IPS DF 6.9 (cell line): ENCODE results near the gene ATP2A1.

Experiments used
- DNase-seq: peaks from one replicate; pipeline ENCODE4 v3.0.0-alpha.2; 2013; ENCODE audit warnings: low read depth, low spot score
- H3K27ac ChIP-seq: one replicate; pipeline ENCODE4 v1.5.1; 2013; ENCODE audit warnings: low read length, control low read depth
- H3K27me3 ChIP-seq: 2 replicates; pipeline ENCODE4 v1.6.1; 2013; ENCODE audit warnings: mild to moderate bottlenecking, low read length; ENCODE audit not compliant: control insufficient read depth, insufficient read depth
- H3K36me3 ChIP-seq: 2 replicates; pipeline ENCODE4 v1.6.1; 2013; ENCODE audit warnings: low read length; ENCODE audit not compliant: control insufficient read depth, insufficient read depth
- H3K4me1 ChIP-seq: 2 replicates; pipeline ENCODE4 v1.6.1; 2013; ENCODE audit warnings: low read length; ENCODE audit not compliant: control insufficient read depth, insufficient read depth
- H3K4me3 ChIP-seq: 2 replicates; pipeline ENCODE4 v1.5.1; 2013; ENCODE audit warnings: mild to moderate bottlenecking, low read length
- H3K9me3 ChIP-seq: 2 replicates; pipeline ENCODE4 v1.6.1; 2013; ENCODE audit warnings: low read length, inconsistent platforms; ENCODE audit not compliant: control insufficient read depth, insufficient read depth
- WGBS: extraction: QIAGEN DNeasy Blood & Tissue Kit; methylation state at CpG from one replicate; pipeline ENCODE4 v1.1.7; 2013; ENCODE audit warnings: mixed read lengths, missing lambda C conversion rate; ENCODE audit not compliant: insufficient read length, insufficient coverage; 5-methylcytosine and 5-hydroxymethylcytosine counted together

ATP2A1 gene

DNA sequence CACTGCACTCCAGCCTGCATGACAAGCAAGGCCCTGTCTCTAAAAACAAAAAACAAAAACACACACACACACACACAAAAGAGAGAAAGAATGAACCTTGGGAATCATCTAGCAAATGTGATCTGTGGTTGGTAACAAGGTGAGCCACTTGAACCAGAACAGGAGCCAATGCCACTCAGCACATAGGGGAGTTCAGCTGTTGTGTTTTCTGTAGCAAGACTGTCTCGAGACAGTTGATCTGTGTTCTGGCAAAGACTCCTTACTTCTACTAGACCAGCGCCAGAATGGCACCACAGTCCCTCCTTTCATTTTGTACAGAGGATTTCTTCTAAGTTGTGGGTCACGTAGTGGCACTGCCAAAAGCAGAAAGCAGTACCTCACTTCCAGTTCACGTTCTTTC lies 20.7 kb downstream of the ATP2A1 start:
- Histone ChIP-seq H3K4me3 (no peak overlapping the region), H3K36me3 (no peaks in the 10 kb centered on the region), H3K4me1 (no peaks in the 10 kb centered on the region), H3K27ac (no peak overlapping the region), H3K27me3 (no peaks in the 10 kb centered on the region), H3K9me3 (no peaks in the 10 kb centered on the region)
- no peak for DNase-seq
- WGBS, result no CpG with 5 or more reads among the region's 4 CpGs

DNA sequence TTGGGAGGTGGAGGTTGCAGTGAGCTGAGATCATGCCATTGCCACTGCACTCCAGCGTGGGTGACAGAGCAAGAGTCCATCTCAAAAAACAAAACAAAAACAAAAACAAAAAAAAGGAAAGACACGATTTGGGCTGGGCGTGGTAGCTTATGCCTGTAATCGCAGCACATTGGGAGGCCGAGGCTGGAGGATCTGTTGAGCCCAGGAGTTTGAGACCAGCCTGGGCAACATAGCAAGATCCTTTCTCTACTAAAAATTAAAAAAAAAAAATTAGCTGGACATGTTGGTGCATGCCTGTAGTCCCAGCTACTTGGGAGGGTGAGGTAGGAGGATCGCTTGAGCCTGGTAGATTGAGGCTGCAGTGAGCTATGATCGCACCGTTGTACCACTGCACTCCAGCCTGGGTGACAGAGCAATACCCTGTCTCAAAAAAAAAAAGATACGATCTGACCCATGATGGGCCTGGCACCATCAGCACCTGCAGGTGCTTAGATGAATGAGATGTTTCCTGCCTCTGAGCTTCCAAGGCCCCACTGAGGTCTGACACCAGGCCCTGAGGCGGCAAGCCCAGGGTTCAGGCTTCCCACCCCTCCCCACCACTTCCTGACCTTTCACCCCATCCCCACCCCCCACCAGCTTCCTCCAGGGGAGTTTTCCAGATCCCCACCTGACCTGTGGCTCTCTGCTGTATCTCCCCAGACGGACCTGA lies 21.7 kb downstream of the ATP2A1 start:
- no peaks in the 10 kb centered on the region for H3K9me3 ChIP-seq
- WGBS, result no CpG with 5 or more reads among the region's 11 CpGs
- no peaks in the 10 kb centered on the region for H3K27me3 ChIP-seq
- no peaks in the 10 kb centered on the region; the same call in 1 of the 2 replicates for H3K36me3 ChIP-seq
- no peak overlapping the region for H3K4me3 ChIP-seq
- H3K27ac ChIP-seq, result no peak overlapping the region
- no peak for DNase-seq
- no peaks in the 10 kb centered on the region for H3K4me1 ChIP-seq

DNA sequence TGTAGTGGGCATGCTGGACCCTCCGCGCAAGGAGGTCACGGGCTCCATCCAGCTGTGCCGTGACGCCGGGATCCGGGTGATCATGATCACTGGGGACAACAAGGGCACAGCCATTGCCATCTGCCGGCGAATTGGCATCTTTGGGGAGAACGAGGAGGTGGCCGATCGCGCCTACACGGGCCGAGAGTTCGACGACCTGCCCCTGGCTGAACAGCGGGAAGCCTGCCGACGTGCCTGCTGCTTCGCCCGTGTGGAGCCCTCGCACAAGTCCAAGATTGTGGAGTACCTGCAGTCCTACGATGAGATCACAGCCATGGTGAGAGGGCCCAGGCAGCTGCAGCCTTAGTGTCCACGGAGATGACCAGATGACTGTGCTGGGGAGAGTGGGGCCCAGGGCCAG lies 22.3 kb downstream of the ATP2A1 start:
- no peak for DNase-seq
- no peaks in the 10 kb centered on the region; the same call in 1 of the 2 replicates for H3K36me3 ChIP-seq
- H3K27me3 ChIP-seq, result no peaks in the 10 kb centered on the region
- no peak overlapping the region for H3K27ac ChIP-seq
- WGBS, result no CpG with 5 or more reads among the region's 25 CpGs
- no peak overlapping the region for H3K4me3 ChIP-seq
- H3K9me3 ChIP-seq, result no peaks in the 10 kb centered on the region
- H3K4me1 ChIP-seq, result no peaks in the 10 kb centered on the region

DNA sequence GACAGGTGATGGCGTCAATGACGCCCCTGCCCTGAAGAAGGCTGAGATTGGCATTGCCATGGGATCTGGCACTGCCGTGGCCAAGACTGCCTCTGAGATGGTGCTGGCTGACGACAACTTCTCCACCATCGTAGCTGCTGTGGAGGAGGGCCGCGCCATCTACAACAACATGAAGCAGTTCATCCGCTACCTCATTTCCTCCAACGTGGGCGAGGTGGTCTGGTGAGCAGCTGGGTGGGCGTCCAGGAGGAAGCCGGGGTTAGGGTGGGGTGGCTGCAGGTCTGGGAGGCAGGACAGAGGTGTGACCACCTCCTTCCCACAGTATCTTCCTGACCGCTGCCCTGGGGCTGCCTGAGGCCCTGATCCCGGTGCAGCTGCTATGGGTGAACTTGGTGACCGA lies 23.6 kb downstream of the ATP2A1 start:
- DNase-seq, result no peak
- H3K27me3 ChIP-seq, result no peaks in the 10 kb centered on the region

DNA sequence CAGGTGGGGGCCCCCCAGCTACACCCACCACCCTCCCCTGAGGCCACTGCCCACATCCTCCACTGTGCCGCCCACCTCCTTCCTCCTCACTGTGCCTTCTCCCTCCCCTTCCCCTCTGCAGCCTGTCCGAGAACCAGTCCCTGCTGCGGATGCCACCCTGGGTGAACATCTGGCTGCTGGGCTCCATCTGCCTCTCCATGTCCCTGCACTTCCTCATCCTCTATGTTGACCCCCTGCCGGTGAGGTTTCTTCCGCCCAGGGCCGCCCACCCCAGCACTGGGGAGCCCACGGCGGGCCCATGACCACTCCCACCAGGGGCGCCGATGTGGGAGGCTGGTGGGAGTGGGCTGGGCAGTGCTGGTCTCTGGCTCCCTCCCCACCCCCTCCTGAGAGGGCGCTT lies 24.6 kb downstream of the ATP2A1 start:
- Histone ChIP-seq H3K27ac (no peak overlapping the region), H3K4me3 (no peak overlapping the region), H3K9me3 (no peaks in the 10 kb centered on the region), H3K36me3 (no peaks in the 10 kb centered on the region; the same call in 1 of the 2 replicates), H3K27me3 (no peaks in the 10 kb centered on the region), H3K4me1 (no peaks in the 10 kb centered on the region; the same call in 1 of the 2 replicates)
- no peak for DNase-seq
- WGBS, result no CpG with 5 or more reads among the region's 11 CpGs

More for the DNA sequence above, 23.6 kb downstream of the ATP2A1 start:
- Histone ChIP-seq H3K4me3 (no peak overlapping the region), H3K4me1 (no peaks in the 10 kb centered on the region; the same call in 1 of the 2 replicates), H3K27ac (no peak overlapping the region), H3K36me3 (no peaks in the 10 kb centered on the region; the same call in 1 of the 2 replicates), H3K9me3 (no peaks in the 10 kb centered on the region)
- WGBS, result no CpG with 5 or more reads among the region's 15 CpGs

DNA sequence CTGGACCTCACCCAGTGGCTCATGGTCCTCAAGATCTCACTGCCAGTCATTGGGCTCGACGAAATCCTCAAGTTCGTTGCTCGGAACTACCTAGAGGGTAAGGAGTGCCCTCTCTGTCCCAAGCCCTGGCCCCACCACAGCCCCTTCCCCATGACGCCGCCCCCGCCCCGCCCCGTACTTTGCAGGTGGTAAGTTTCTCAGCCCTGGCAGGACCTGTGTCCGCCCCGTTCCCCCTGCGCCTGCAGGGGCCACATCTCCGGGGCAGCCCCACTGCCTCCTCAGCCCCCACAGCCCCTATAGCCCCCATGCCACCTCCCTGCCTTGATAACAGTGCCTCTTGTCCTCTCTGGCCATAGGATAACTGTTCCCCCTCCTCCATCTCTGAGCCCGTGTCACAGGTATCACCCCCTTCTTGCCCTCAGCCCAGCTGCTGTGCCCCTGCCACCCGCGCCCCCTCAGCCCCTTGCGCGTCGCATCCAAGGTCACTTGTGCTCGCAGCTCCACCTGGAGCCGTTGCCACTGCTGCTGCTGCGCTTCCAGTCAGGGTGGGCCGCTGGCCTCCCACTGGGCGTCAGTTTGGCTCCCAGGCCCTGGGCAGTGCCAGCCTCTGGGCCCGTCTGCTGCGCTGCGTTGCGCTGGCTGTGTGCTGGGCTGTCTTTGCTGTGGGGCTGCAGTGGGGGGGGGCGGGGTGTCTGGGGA lies 25.2 kb downstream of the ATP2A1 start:
- Histone ChIP-seq H3K4me1 (no peaks in the 10 kb centered on the region; the same call in 1 of the 2 replicates), H3K36me3 (no peaks in the 10 kb centered on the region; the same call in 1 of the 2 replicates), H3K9me3 (no peaks in the 10 kb centered on the region), H3K27me3 (no peaks in the 10 kb centered on the region), H3K4me3 (no peak overlapping the region), H3K27ac (no peak overlapping the region)
- no CpG with 5 or more reads among the region's 29 CpGs for WGBS
- no peak for DNase-seq

DNA sequence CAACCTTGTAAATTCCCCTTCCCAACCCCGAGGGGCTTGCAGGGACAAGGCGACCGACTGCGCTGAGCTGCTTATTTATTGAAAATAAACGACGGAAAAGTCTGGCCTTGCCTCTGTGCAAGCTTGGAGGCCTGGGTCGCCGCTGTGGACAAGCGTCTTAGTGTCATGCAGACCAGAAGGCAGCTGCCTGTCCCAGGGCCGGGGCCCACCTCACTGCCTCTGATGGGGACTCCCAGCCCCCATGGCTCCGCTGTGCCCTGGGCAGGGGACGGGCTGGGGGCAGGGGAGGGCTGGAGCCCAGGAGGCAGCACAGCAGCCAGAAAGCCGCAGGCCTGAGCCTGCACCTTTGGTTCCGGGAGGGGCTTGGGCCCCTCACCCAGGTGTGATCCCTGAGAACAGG lies 26.1 kb downstream of the ATP2A1 start:
- H3K9me3 ChIP-seq, result no peaks in the 10 kb centered on the region
- H3K4me1 ChIP-seq, result no peaks in the 10 kb centered on the region; the same call in 1 of the 2 replicates
- H3K27ac ChIP-seq, result no peak overlapping the region
- WGBS, result no CpG with 5 or more reads among the region's 14 CpGs
- H3K36me3 ChIP-seq, result no peaks in the 10 kb centered on the region; the same call in 1 of the 2 replicates
- no peak for DNase-seq
- H3K4me3 ChIP-seq, result no peak overlapping the region
- no peaks in the 10 kb centered on the region for H3K27me3 ChIP-seq

DNA sequence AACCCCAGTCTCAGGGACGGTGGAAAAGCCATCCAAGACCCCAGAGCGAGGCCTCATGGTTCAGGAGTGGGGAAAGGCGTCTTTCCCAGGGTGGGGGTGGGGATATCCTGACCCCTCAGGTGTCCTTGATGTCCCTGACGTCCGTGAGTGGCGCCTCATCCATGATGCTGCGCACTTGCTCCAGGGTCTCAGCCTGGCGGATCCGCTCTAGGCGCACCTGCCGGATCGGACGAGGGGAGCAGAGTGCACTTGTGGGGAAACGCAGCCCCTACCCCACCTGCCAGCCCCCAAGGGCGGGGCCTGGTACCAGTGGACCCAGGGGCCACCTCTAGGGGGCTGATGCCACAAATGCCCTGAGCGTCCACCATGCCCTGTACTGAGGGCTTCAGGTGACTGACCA lies 26.5 kb downstream of the ATP2A1 start:
- H3K27me3 ChIP-seq, result no peaks in the 10 kb centered on the region
- H3K4me1 ChIP-seq, result no peaks in the 10 kb centered on the region; the same call in 1 of the 2 replicates
- H3K4me3 ChIP-seq, result no peak overlapping the region
- H3K27ac ChIP-seq, result no peak overlapping the region
- no peak for DNase-seq
- WGBS, result no CpG with 5 or more reads among the region's 16 CpGs
- H3K9me3 ChIP-seq, result no peaks in the 10 kb centered on the region
- H3K36me3 ChIP-seq, result no peaks in the 10 kb centered on the region; the same call in 1 of the 2 replicates

DNA sequence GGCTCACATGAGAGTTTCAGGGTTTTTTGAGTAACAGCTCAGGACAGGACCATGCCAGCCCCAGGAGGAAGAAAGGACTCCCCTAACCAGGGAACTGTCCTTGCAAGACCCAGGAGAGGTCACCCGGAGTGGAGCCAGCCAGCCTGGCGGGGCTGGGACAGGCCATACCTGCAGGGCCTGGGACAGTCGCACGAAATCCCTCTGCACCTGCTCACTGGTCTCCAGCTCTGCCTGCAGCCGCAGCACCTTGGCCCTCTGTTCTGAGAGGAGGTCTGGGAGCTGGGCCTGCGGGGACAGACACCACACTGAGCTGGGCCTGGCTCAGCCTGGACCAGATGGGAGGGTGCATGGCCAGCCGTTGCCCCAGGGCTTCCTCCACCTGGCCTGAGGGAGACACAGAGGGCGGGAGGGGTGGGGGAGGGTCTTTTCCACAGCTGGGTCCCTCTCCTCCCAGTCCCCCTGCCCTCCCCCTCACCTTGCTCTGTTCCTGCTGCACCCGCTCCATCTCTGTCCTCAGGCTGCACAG lies 27.0 kb downstream of the ATP2A1 start:
- Histone ChIP-seq H3K4me3 (no peak overlapping the region), H3K27ac (no peak overlapping the region), H3K9me3 (no peaks in the 10 kb centered on the region), H3K27me3 (no peaks in the 10 kb centered on the region), H3K36me3 (no peaks in the 10 kb centered on the region; the same call in 1 of the 2 replicates), H3K4me1 (no peaks in the 10 kb centered on the region; the same call in 1 of the 2 replicates)
- WGBS, result no CpG with 5 or more reads among the region's 9 CpGs
- DNase-seq, result no peak

DNA sequence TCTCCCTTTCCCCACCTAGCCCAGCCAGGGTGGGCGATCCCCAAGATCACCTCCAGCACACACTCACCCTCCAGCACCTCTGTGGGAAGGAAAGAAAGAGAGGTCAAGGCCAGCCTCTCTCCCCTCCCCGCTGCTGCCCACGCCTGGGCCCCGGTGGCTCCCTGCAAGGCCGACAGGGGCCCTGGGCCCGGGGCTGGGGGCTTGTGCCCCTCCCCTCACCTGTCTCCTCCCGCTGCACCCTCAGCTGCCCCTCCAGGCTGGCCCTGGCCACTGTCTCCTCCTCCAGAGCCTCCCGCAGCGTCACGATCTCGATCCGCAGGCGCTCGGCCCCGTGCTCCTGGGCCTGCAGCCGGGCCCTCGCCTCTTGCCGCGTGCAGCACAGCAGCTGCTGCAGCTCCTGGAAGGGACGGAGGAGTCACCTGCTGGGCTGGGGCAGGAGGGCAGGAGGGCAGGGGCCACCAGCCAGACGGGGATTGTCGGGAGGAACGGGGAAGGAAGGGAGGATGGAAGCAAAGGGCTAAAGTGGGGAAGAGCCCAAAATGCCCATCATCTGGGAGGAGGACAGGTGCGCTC lies 27.6 kb downstream of the ATP2A1 start:
- Histone ChIP-seq H3K4me3 (no peak overlapping the region), H3K9me3 (no peaks in the 10 kb centered on the region), H3K27ac (no peak overlapping the region), H3K27me3 (no peaks in the 10 kb centered on the region), H3K4me1 (no peaks in the 10 kb centered on the region; the same call in 1 of the 2 replicates), H3K36me3 (no peaks in the 10 kb centered on the region; the same call in 1 of the 2 replicates)
- WGBS, result no CpG with 5 or more reads among the region's 24 CpGs
- DNase-seq, result no peak
